Epidermal melanocyte (primary cell): ENCODE results near the gene SH3BGR.
"Not testable (repeated sequence)": the region's sequence is repeated elsewhere in the genome, so short reads cannot be mapped to it uniquely, and the experiment has no call there.

Experiments used
- DNase-seq: peaks from one replicate; pipeline ENCODE4 v3.0.0; 2011; ENCODE audit warnings: low spot score; ENCODE audit not compliant: insufficient read length

SH3BGR gene

GRCh38 chr21:39515684-39516472, 64.1 kb downstream of the SH3BGR start:
- DNase-seq, result no peak

GRCh38 chr21:39518055-39518846, 66.5 kb downstream of the SH3BGR start:
- DNase-seq, result peak; percentile 58

GRCh38 chr21:39518847-39519210, 67.1 kb downstream of the SH3BGR start:
- no peak for DNase-seq

GRCh38 chr21:39519835-39520234, 68.1 kb downstream of the SH3BGR start:
- DNase-seq, result no peak

- DNase-seq, result no peak
Measured at GRCh38 chr21:39523399-39523798, 71.6 kb downstream of the SH3BGR start.

GRCh38 chr21:39523915-39524314, 72.1 kb downstream of the SH3BGR start:
- no peak for DNase-seq

GRCh38 chr21:39525129-39525528, 73.4 kb downstream of the SH3BGR start:
- no peak for DNase-seq

GRCh38 chr21:39525601-39526000, 73.8 kb downstream of the SH3BGR start:
- DNase-seq, result no peak

- no peak for DNase-seq
Measured at GRCh38 chr21:39527067-39527595, 75.4 kb downstream of the SH3BGR start.

GRCh38 chr21:39527664-39528381, 76.1 kb downstream of the SH3BGR start:
- no peak for DNase-seq

- DNase-seq, result no peak
Measured at GRCh38 chr21:39529026-39529425, 77.3 kb downstream of the SH3BGR start.

- no peak for DNase-seq
Measured at GRCh38 chr21:39531064-39531463, 79.3 kb downstream of the SH3BGR start.

- DNase-seq, result no peak
Measured at GRCh38 chr21:39531840-39532239, 80.1 kb downstream of the SH3BGR start.

- no peak for DNase-seq
Measured at GRCh38 chr21:39533545-39534380, 82.0 kb downstream of the SH3BGR start.

- no peak for DNase-seq
Measured at GRCh38 chr21:39535646-39536437, 84.1 kb downstream of the SH3BGR start.

GRCh38 chr21:39536835-39537234, 85.1 kb downstream of the SH3BGR start:
- no peak for DNase-seq

GRCh38 chr21:39537571-39537970, 85.8 kb downstream of the SH3BGR start:
- DNase-seq, result no peak

GRCh38 chr21:39538453-39539042, 86.8 kb downstream of the SH3BGR start:
- DNase-seq, result no peak

GRCh38 chr21:39540367-39540766, 88.6 kb downstream of the SH3BGR start:
- not testable (repeated sequence) for DNase-seq

- no peak for DNase-seq
Measured at GRCh38 chr21:39542736-39543135, 91.0 kb downstream of the SH3BGR start.
